ENCODE results near the gene B3GNT9. TPM values are rescaled to one million over a fixed set of nuclear protein-coding genes. Genes with fewer than 3 reads are reported as not detected.

Gene B3GNT9
- total RNA-seq, 1 donor = 9.2 TPM

- no peak for DNase-seq (ENCODE audit: low read depth in 2 of 3, low spot score in 2 of 3)
Observed at GRCh38 chr16:67116388-67117311, 34.1 kb downstream of the B3GNT9 start.

- DNase-seq (ENCODE audit: low read depth in 2 of 3, low spot score in 2 of 3) = no peak
Observed at GRCh38 chr16:67115639-67116038, 35.2 kb downstream of the B3GNT9 start.

- DNase-seq (ENCODE audit: low read depth in 2 of 3, low spot score in 2 of 3) = no peak
Observed at GRCh38 chr16:67114793-67115192, 36.0 kb downstream of the B3GNT9 start.

- DNase-seq (ENCODE audit: low read depth in 2 of 3, low spot score in 2 of 3) = no peak
Observed at GRCh38 chr16:67112591-67113399, 38.0 kb downstream of the B3GNT9 start.

- DNase-seq (ENCODE audit: low read depth in 2 of 3, low spot score in 2 of 3) = no peak
Observed at GRCh38 chr16:67111951-67112444, 38.8 kb downstream of the B3GNT9 start.

- peak; percentile 89 to 94 (median 89) for DNase-seq (ENCODE audit: low read depth in 2 of 3, low spot score in 2 of 3)
Observed at GRCh38 chr16:67109407-67110135, 41.2 kb downstream of the B3GNT9 start, which contains the start of gene PHAF1. PHAF1 (plus strand) TSS chr16:67109941; CDS start chr16:67110176, 235 bp downstream.

- no peak for DNase-seq (ENCODE audit: low read depth in 2 of 3, low spot score in 2 of 3)
Observed at GRCh38 chr16:67108931-67109406, 41.8 kb downstream of the B3GNT9 start.

GRCh38 chr16:67108489-67108888 is 42.3 kb downstream of the B3GNT9 start:
- DNase-seq (ENCODE audit: low read depth in 2 of 3, low spot score in 2 of 3) = no peak

- no peak for DNase-seq (ENCODE audit: low read depth in 2 of 3, low spot score in 2 of 3)
Observed at GRCh38 chr16:67105881-67106280, 44.9 kb downstream of the B3GNT9 start.

GRCh38 chr16:67105246-67105645 is 45.6 kb downstream of the B3GNT9 start:
- no peak for DNase-seq (ENCODE audit: low read depth in 2 of 3, low spot score in 2 of 3)

- DNase-seq (ENCODE audit: low read depth in 2 of 3, low spot score in 2 of 3) = no peak
Observed at GRCh38 chr16:67104845-67105244, 46.0 kb downstream of the B3GNT9 start.

- peak in 2 of 3 donors; percentile 18 to 35 for DNase-seq (ENCODE audit: low read depth in 2 of 3, low spot score in 2 of 3)
Observed at GRCh38 chr16:67104061-67104460, 46.7 kb downstream of the B3GNT9 start.

- no peak for DNase-seq (ENCODE audit: low read depth in 2 of 3, low spot score in 2 of 3)
Observed at GRCh38 chr16:67101311-67102082, 49.3 kb downstream of the B3GNT9 start.

GRCh38 chr16:67100569-67101310 is 50.1 kb downstream of the B3GNT9 start:
- peak in 2 of 3 donors; percentile 44 to 77 for DNase-seq (ENCODE audit: low read depth in 2 of 3, low spot score in 2 of 3)

GRCh38 chr16:67098599-67098998 is 52.2 kb downstream of the B3GNT9 start:
- no peak for DNase-seq (ENCODE audit: low read depth in 2 of 3, low spot score in 2 of 3)

Measured in hematopoietic multipotent progenitor cell (in vitro differentiated cells).